Thyroid gland (tissue), 4 donors: ENCODE data around the gene LHFPL2. TPM values are rescaled to one million over a fixed set of nuclear protein-coding genes. Genes with fewer than 3 reads are reported as not detected.

Source experiments
- DNase-seq, 2 donors: peaks; one replicate each; pipeline ENCODE4 v3.0.0-alpha.2; 2019
- H3K27ac ChIP-seq, 3 donors: fragments of 200-600 bp; sonication (generic); 1 replicate in 2 of 3; 2 replicates in 1 of 3; pipeline ENCODE4 v1.5.1; 2016 to 2019; ENCODE audit warnings: mild to moderate bottlenecking in 1 of 3, moderate library complexity in 1 of 3
- H3K27me3 ChIP-seq: fragments of 200-600 bp; sonication (generic); one replicate; pipeline ENCODE4 v1.5.1; 2019
- H3K36me3 ChIP-seq, 2 donors: fragments of 200-600 bp; sonication (generic); one replicate each; pipeline ENCODE4 v1.5.1; 2016 to 2019
- H3K4me1 ChIP-seq, 2 donors: fragments of 200-600 bp; sonication (generic); one replicate each; pipeline ENCODE4 v1.5.1; 2017 to 2019
- H3K4me3 ChIP-seq, 3 donors: fragments of 200-600 bp; sonication (generic); replicated peaks in 1 of 3; 1 replicate in 2 of 3; 2 replicates in 1 of 3; pipeline ENCODE4 v1.5.1; 2016; ENCODE audit warnings: mild to moderate bottlenecking in 1 of 3
- H3K9me3 ChIP-seq: fragments of 200-600 bp; sonication (generic); one replicate; pipeline ENCODE4 v1.5.1; 2017
- POLR2A ChIP-seq, 2 donors: fragments of 450-650 bp; IDR thresholded peaks; one replicate each; pipeline ENCODE4 v1.6.1; 2017; ENCODE audit warnings: antibody characterized with exemption in 2 of 2, mild to moderate bottlenecking in 2 of 2, moderate library complexity in 1 of 2
- WGBS, 2 donors: methylation state at CpG; one replicate each; pipeline ENCODE4 v1.1.5; 2017; 5-methylcytosine and 5-hydroxymethylcytosine counted together
- intact Hi-C: fragments of 100-400 bp; cut with DNase I; formaldehyde crosslinking; loops from one replicate; pipeline ENCODE4 v1.15.1; 2023
- total RNA-seq, 4 donors: library from RNA; depleted of rRNA; stranded (reverse); fragments of >200 nt; gene quantifications; one replicate each; pipeline ENCODE4 v1.2.3, GENCODE V29; 2016
- TF ChIP-seq, protein P1 (sequence below), 6 experiments: fragments of 200-600 bp in 3 of 6; fragments of 450-650 bp in 3 of 6; sonication (generic) in 3 of 6; IDR thresholded peaks; one replicate each; pipeline ENCODE4 v1.5.1; 2016 to 2019; ENCODE audit warnings: antibody characterized with exemption in 6 of 6, mild to moderate bottlenecking in 2 of 6, inconsistent platforms in 1 of 6, moderate library complexity in 1 of 6

The LHFPL2 gene
- total RNA-seq, 4 donors from 2014 or later: 17.6 to 25.7 (median 23.7) TPM

DNA sequence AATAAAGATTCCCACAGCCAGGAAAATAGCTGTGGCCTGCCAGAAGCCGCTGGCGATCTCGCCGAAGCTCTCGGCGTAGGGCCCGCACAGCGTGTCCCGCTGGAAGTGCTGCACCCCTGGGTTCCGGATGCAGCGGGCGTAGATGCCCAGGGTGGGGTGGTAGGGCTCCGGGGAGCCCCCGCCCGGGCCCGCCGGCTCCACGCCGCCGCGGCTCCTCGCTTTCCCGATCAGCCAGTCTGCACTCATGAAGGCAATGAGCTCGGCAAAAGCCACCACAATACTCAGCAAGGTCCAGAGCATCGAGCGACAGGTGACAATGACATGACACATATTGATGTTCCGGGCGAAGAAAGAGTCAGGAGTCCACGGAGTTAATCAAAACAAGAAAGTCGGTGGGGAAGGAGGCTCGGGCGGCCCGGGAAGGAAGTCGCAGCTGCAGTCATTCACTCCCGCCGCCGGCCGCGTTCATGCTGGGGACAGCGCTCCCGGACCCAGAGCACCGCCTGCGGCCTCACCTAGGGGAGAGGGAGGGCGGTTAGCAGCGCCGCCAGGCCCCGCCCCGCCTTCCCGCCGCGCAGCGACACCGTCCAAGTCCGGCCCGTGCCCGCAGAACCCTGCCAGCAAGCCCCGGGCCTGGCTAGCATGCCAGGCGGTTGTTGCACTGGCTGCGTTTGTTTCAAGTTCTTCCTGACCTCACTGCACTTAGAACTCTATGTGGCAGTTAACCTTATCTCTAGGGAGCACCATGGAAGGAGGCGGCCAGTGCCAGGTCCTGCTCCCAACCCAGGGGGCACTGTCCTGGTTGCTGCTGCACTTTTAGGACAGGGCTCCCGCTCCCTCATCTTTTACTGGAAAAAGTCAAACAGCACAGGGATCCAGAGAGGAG, 138.4 kb downstream of the LHFPL2 start:
- WGBS, 2 donors: 22 to 34% methylated on average over 27 to 37 of the region's 61 CpGs
- intact Hi-C loops: no loop called here
- Histone ChIP-seq H3K27me3 (no peaks in the 10 kb centered on the region), H3K36me3 (no peaks in the 10 kb centered on the region), H3K9me3 (no peaks in the 10 kb centered on the region), H3K27ac (peak overlapping the region; percentile 19 to 53 (median 42)), H3K4me3 (peak overlapping the region in 1 of 3 donors; percentile 25), H3K4me1 (peaks cover 41 to 43% of the 10 kb centered on the region in 2 donors)
- DNase-seq: peak; percentile 83 to 86
- peak in 1 of 2 donors; percentile 25 for TF ChIP-seq POLR2A (IDR thresholded peaks at IDR 0.05)
- TF ChIP-seq, protein P1, sequence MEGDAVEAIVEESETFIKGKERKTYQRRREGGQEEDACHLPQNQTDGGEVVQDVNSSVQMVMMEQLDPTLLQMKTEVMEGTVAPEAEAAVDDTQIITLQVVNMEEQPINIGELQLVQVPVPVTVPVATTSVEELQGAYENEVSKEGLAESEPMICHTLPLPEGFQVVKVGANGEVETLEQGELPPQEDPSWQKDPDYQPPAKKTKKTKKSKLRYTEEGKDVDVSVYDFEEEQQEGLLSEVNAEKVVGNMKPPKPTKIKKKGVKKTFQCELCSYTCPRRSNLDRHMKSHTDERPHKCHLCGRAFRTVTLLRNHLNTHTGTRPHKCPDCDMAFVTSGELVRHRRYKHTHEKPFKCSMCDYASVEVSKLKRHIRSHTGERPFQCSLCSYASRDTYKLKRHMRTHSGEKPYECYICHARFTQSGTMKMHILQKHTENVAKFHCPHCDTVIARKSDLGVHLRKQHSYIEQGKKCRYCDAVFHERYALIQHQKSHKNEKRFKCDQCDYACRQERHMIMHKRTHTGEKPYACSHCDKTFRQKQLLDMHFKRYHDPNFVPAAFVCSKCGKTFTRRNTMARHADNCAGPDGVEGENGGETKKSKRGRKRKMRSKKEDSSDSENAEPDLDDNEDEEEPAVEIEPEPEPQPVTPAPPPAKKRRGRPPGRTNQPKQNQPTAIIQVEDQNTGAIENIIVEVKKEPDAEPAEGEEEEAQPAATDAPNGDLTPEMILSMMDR (IDR thresholded peaks at IDR 0.05): peak in 1 of 6 experiments; percentile 17

DNA sequence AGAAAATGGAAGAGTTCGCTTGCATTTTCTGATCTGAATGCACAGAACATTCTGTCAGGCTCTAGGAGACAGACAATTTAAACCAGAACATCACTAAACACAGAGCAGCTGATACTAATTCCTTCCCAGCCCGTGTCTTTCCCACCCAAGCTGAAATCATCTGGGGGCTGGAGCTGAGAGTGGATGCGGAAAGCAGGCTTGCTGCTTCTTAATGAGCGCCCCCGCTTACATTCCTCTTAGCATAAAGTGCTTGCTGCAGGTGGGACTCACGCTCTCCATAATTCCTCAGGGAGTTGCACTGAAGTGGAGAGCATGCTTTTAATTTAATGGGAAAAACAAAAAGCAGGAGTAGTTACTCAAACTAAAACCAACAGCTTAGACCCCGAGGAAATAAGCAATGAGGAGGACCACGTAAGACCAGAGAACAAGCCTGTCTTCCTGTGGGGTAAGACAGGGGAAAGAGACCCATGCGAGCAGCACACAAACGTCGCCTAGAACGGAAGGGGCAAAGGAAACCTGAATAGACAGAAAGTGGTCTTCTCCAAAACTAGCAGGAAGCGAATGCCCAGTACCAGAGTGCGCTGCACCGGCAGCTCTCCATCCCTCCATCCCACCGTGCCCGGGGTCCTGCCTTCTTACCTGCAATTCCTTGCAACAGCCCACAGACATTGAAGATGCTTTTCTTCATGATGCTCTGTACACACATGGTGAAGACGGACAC, 139.3 kb downstream of the LHFPL2 start:
- Histone ChIP-seq H3K27me3 (no peaks in the 10 kb centered on the region), H3K9me3 (no peaks in the 10 kb centered on the region), H3K4me3 (peak overlapping the region in 1 of 3 donors; percentile 25), H3K27ac (no peak overlapping the region), H3K4me1 (peaks cover 49 to 51% of the 10 kb centered on the region in 2 donors), H3K36me3 (no peaks in the 10 kb centered on the region)
- DNase-seq: no peak
- intact Hi-C loops: no loop called here
- WGBS, 2 donors: 80 to 86% methylated on average over 18 of the region's 18 CpGs
- TF ChIP-seq POLR2A (IDR thresholded peaks at IDR 0.05): no peak
- TF ChIP-seq, protein P1 (IDR thresholded peaks at IDR 0.05): no peak

- 59 to 73% methylated on average over 3 of the region's 3 CpGs for WGBS, 2 donors
- Histone ChIP-seq H3K36me3 (no peaks in the 10 kb centered on the region), H3K4me1 (peaks cover 52% of the 10 kb centered on the region in 2 donors), H3K4me3 (no peak overlapping the region), H3K27ac (no peak overlapping the region), H3K27me3 (no peaks in the 10 kb centered on the region), H3K9me3 (no peaks in the 10 kb centered on the region)
- no peak for DNase-seq
- intact Hi-C loops: no loop called here
- TF ChIP-seq POLR2A (IDR thresholded peaks at IDR 0.05): no peak
- TF ChIP-seq, protein P1 (IDR thresholded peaks at IDR 0.05): no peak
Measured at GRCh38 chr5:78508186-78508765, 140.3 kb downstream of the LHFPL2 start.

DNA sequence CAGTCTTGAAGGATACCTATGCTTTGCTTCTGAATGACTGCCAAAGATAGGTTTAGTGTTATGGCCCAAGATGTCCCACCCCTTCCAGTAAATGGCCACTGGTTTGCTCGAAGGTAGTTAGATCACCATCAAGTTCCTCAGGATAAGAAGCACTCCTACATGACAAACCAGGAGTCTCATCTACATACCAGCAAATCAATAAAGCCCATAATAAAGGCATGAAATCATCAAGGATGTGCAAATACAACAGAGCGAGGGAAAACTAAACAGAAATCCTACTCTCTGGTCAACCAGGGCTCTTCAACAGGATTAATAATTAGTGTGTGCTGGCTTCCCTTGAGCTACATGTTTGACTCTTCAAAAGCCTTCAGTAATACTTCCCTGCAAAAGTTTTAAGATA, 141.0 kb downstream of the LHFPL2 start:
- Histone ChIP-seq H3K4me3 (no peak overlapping the region), H3K27me3 (no peaks in the 10 kb centered on the region), H3K4me1 (peaks cover 52% of the 10 kb centered on the region in 2 donors), H3K9me3 (no peaks in the 10 kb centered on the region), H3K27ac (peak overlapping the region in 1 of 3 donors; percentile 46), H3K36me3 (no peaks in the 10 kb centered on the region)
- intact Hi-C loops: no loop called here
- TF ChIP-seq POLR2A (IDR thresholded peaks at IDR 0.05): no peak
- TF ChIP-seq, protein P1 (IDR thresholded peaks at IDR 0.05): no peak
- WGBS, 2 donors: 78 to 89% methylated on average over 2 of the region's 2 CpGs
- no peak for DNase-seq
